Neuronal stem cell (in vitro differentiated cells): ENCODE data around the gene GLB1L3.

Experiments used
- DNase-seq: peaks from one replicate; pipeline ENCODE4 v3.0.0-alpha.2; 2013; ENCODE audit warnings: low spot score
- H2AFZ ChIP-seq: one replicate; pipeline ENCODE4 v1.6.1; 2013; ENCODE audit warnings: mild to moderate bottlenecking, low read length, inconsistent platforms
- H2AK5ac ChIP-seq: 2 replicates; pipeline ENCODE4 v1.6.1; 2013; ENCODE audit warnings: low read depth, mild to moderate bottlenecking, inconsistent platforms, low read length, moderate library complexity, mixed read lengths
- H2BK120ac ChIP-seq: 2 replicates; pipeline ENCODE4 v1.6.1; 2013; ENCODE audit warnings: low read depth, mild to moderate bottlenecking, inconsistent platforms, low read length, moderate library complexity, mixed read lengths
- H2BK12ac ChIP-seq: one replicate; pipeline ENCODE4 v1.6.1; 2013; ENCODE audit warnings: low read length, inconsistent platforms
- H2BK15ac ChIP-seq: 2 replicates; pipeline ENCODE4 v1.6.1; 2013; ENCODE audit warnings: mild to moderate bottlenecking, low read length, inconsistent platforms, mixed read lengths
- H2BK5ac ChIP-seq: one replicate; pipeline ENCODE4 v1.6.1; 2013; ENCODE audit warnings: inconsistent platforms, mild to moderate bottlenecking, low read length, moderate library complexity
- H3K14ac ChIP-seq: one replicate; pipeline ENCODE4 v1.6.1; 2013; ENCODE audit warnings: low read length, inconsistent platforms
- H3K18ac ChIP-seq: 2 replicates; pipeline ENCODE4 v1.6.1; 2013; ENCODE audit warnings: low read length, inconsistent platforms
- H3K23ac ChIP-seq: 2 replicates; pipeline ENCODE4 v1.6.1; 2013; ENCODE audit warnings: low read depth, mild to moderate bottlenecking, mixed read lengths, low read length, inconsistent platforms; ENCODE audit not compliant: poor library complexity
- H3K27ac ChIP-seq: replicated peaks from 3 replicates; pipeline ENCODE4 v1.5.1; 2013; ENCODE audit warnings: low read length, inconsistent platforms
- H3K27me3 ChIP-seq, 3 experiments: 2 replicates each; pipeline ENCODE4 v1.6.1; 2013; ENCODE audit warnings: low read length in 3 of 3, mild to moderate bottlenecking in 2 of 3, inconsistent platforms in 1 of 3, low read depth in 1 of 3, mixed read lengths in 1 of 3, moderate library complexity in 1 of 3; ENCODE audit not compliant: control insufficient read depth in 3 of 3, insufficient read depth in 3 of 3
- H3K36me3 ChIP-seq, 2 donors: replicated peaks in 1 of 2; 2 replicates each; pipeline ENCODE4 v1.6.1; 2013; ENCODE audit warnings: low read length in 2 of 2; ENCODE audit not compliant: control insufficient read depth in 2 of 2, insufficient read depth in 2 of 2
- H3K4ac ChIP-seq: 2 replicates; pipeline ENCODE4 v1.6.1; 2013; ENCODE audit warnings: inconsistent platforms, mild to moderate bottlenecking, low read length, moderate library complexity
- H3K4me1 ChIP-seq, 2 donors: 1 replicate in 1 of 2; 2 replicates in 1 of 2; pipeline ENCODE4 v1.6.1; 2013; ENCODE audit warnings: low read length in 2 of 2, low read depth in 1 of 2; ENCODE audit not compliant: control insufficient read depth in 2 of 2, insufficient read depth in 1 of 2
- H3K4me2 ChIP-seq: one replicate; pipeline ENCODE4 v1.6.1; 2013; ENCODE audit warnings: mild to moderate bottlenecking, low read length, inconsistent platforms; ENCODE audit not compliant: insufficient read depth, poor library complexity, severe bottlenecking
- H3K4me3 ChIP-seq, 2 donors: 2 replicates each; pipeline ENCODE4 v1.5.1; 2013; ENCODE audit warnings: low read length in 2 of 2, mild to moderate bottlenecking in 2 of 2, inconsistent platforms in 1 of 2, moderate library complexity in 1 of 2
- H3K79me1 ChIP-seq: one replicate; pipeline ENCODE4 v1.6.1; 2013; ENCODE audit warnings: low read depth, mild to moderate bottlenecking, inconsistent platforms, low read length, moderate library complexity
- H3K9ac ChIP-seq: one replicate; pipeline ENCODE4 v1.6.1; 2013; ENCODE audit warnings: mild to moderate bottlenecking, low read depth, low read length, inconsistent platforms; ENCODE audit not compliant: poor library complexity
- H3K9me3 ChIP-seq, 2 donors: replicated peaks in 1 of 2; 2 replicates each; pipeline versions ENCODE3 to v1.6.1; 2013; ENCODE audit warnings: low read length in 2 of 2, mild to moderate bottlenecking in 2 of 2, inconsistent platforms in 1 of 2, low read depth in 1 of 2, mixed read lengths in 1 of 2, moderate library complexity in 1 of 2; ENCODE audit not compliant: control insufficient read depth in 2 of 2, insufficient read depth in 1 of 2
- H4K8ac ChIP-seq: one replicate; pipeline ENCODE4 v1.6.1; 2013; ENCODE audit warnings: low read depth, mild to moderate bottlenecking, inconsistent platforms, low read length, moderate library complexity
- H4K91ac ChIP-seq: one replicate; pipeline ENCODE4 v1.6.1; 2013; ENCODE audit warnings: low read length, low read depth, mild to moderate bottlenecking, inconsistent platforms; ENCODE audit not compliant: poor library complexity
- WGBS, 2 donors: extraction: QIAGEN DNeasy Blood & Tissue Kit; methylation state at CpG; one replicate each; pipeline ENCODE4 v1.1.7; 2013; ENCODE audit warnings: missing lambda C conversion rate in 2 of 2, mixed read lengths in 1 of 2; ENCODE audit not compliant: insufficient read length in 2 of 2, insufficient replicate concordance in 1 of 2; ENCODE audit errors: extremely low coverage in 2 of 2; 5-methylcytosine and 5-hydroxymethylcytosine counted together

The GLB1L3 gene

DNA sequence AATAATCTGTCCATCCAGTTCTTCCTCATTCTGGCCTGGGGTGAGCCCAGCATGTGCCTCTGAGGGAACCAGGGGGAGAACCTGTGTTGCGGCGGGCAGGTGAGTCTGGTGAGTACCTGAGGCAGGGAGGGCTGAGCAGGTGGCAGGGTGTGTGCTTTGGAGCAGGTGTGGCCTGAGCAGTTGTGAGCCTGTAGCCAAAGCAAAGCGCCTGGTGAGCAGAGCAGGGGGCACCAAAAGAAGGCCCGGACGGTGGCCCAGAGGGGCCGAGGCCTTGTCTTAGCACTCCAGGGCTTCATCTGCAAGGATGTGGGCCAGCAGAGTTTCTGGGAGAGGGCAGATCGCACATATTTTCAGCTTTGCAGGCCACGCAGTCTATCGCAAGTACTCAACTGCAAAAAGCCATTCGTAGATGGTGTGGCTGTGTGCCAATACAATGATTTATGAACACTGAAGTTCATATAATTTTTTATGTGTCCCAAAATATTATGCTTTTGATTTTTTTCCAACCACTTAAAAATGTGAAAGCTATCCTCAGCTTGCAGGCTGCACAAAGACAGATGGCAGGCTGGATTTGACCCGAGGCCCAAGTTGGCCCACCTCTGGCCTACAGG is 64.3 kb downstream of the GLB1L3 start:
- Histone ChIP-seq H2BK12ac (no peak overlapping the region), H3K18ac (no peak overlapping the region), H3K27ac (no peak overlapping the region), H4K91ac (no peak overlapping the region), H2AFZ (no peak overlapping the region), H2AK5ac (no peak overlapping the region), H2BK15ac (no peak overlapping the region), H3K36me3 (no peaks in the 10 kb centered on the region), H2BK120ac (no peak overlapping the region), H3K4me3 (peak overlapping the region in 1 of 2 donors; percentile 4), H3K4me1 (no peaks in the 10 kb centered on the region), H3K9me3 (no peaks in the 10 kb centered on the region), H3K9ac (no peak overlapping the region), H2BK5ac (no peak overlapping the region), H3K79me1 (no peaks in the 10 kb centered on the region), H3K27me3 (no peaks in the 10 kb centered on the region), H3K23ac (peak overlapping the region; percentile 32), H3K14ac (no peak overlapping the region), H3K4ac (no peak overlapping the region), H3K4me2 (no peak overlapping the region), H4K8ac (no peak overlapping the region)
- DNase-seq: no peak
- no CpG with 5 or more reads among the region's 11 CpGs for WGBS, 2 donors

DNA sequence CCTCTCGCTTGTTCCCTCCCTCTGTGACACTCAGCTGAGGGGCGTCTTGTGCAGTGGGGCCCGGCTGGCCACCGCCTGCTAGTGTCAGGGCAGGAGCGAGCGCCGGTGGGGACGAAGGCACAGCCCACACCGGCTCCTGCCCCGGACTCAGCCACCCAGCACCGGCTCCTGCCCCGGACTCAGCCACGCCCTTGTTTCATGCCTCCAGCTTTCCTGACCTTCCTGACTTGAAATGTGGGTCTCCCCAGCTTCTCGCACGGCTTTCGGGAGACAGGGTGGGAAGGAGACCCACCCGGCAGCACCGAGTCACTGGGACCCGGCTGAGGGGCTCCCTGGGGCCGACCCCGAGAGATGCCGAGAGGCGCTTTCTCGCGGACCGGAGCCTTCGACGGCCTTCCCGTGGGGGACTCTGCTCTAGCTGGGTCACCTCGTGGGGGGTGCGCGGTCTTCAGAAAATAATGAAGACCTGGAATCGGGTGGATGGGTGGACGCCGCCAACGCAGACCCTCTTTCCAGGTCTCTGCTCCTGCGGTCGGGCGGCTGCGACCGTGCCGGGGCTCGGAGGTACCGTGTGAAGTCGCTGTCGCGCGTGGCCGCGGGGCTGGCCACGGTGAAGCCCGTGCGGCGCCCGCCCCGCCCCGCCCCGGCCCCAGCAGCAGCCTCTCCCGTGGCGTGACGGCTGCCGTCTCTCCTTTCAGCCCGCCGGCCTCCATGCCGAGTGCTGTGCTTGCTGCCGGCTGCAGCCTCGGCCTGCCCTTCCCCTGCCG is 65.8 kb downstream of the GLB1L3 start:
- Histone ChIP-seq H3K9me3 (no peaks in the 10 kb centered on the region), H2AFZ (no peak overlapping the region), H2AK5ac (no peak overlapping the region), H3K27me3 (no peaks in the 10 kb centered on the region), H2BK120ac (no peak overlapping the region), H3K27ac (no peak overlapping the region), H3K4me2 (no peak overlapping the region), H2BK12ac (no peak overlapping the region), H3K9ac (no peak overlapping the region), H4K91ac (no peak overlapping the region), H3K18ac (no peak overlapping the region), H3K79me1 (no peaks in the 10 kb centered on the region), H3K4me3 (no peak overlapping the region), H2BK15ac (no peak overlapping the region), H3K4ac (no peak overlapping the region), H4K8ac (no peak overlapping the region), H2BK5ac (no peak overlapping the region), H3K36me3 (no peaks in the 10 kb centered on the region), H3K4me1 (no peaks in the 10 kb centered on the region), H3K23ac (no peak overlapping the region), H3K14ac (peak overlapping the region; percentile 51)
- WGBS, 2 donors: no CpG with 5 or more reads among the region's 68 CpGs
- no peak for DNase-seq

DNA sequence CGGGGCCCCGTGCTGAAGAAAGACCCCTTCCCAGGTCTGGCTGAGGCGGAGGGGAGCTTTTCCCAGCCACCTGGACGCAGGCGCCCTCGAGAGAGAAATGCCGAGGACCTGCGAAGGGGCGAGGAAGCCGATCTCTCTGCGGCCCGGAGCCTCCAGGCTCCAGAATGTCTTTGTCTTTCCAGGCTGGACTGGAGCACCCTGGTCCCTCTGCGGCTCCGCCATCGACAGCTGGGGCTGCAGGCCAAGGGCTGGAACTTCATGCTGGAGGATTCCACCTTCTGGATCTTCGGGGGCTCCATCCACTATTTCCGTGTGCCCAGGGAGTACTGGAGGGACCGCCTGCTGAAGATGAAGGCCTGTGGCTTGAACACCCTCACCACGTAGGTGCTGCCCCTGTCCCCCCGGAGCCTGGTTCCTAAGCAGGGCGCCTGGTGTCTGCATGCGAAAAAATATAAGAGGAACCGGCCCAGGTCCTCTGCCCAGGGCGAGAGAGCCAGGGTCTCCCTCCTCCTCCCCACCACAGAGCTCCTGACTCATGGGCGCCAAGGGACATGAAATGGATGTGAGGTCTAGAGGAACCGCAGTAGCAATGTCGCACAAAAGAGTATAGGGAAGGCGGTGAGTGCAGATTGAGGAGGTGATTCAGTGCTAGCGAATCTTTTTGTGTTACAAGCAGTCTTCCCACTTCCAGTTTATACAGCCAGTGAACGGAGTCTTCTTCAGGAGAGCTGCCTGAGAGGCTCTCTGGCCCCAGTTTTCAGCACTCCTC is 66.6 kb downstream of the GLB1L3 start:
- no peak overlapping the region for H2AFZ ChIP-seq
- no peak overlapping the region for H3K4me3 ChIP-seq
- H2BK12ac ChIP-seq: no peak overlapping the region
- H2BK5ac ChIP-seq: no peak overlapping the region
- peak overlapping the region; percentile 8 for H3K14ac ChIP-seq
- H3K18ac ChIP-seq: no peak overlapping the region
- no peaks in the 10 kb centered on the region for H3K27me3 ChIP-seq
- H4K8ac ChIP-seq: no peak overlapping the region
- H3K9ac ChIP-seq: no peak overlapping the region
- peak overlapping the region; percentile 20 for H3K23ac ChIP-seq
- no peak overlapping the region for H3K4me2 ChIP-seq
- H4K91ac ChIP-seq: no peak overlapping the region
- H3K4me1 ChIP-seq: no peaks in the 10 kb centered on the region
- no peaks in the 10 kb centered on the region for H3K79me1 ChIP-seq
- no peaks in the 10 kb centered on the region for H3K36me3 ChIP-seq
- no peak overlapping the region for H2BK15ac ChIP-seq
- no CpG with 5 or more reads among the region's 30 CpGs for WGBS, 2 donors
- H3K9me3 ChIP-seq: no peaks in the 10 kb centered on the region
- no peak for DNase-seq
- H3K4ac ChIP-seq: no peak overlapping the region
- H2BK120ac ChIP-seq: no peak overlapping the region
- H2AK5ac ChIP-seq: no peak overlapping the region
- no peak overlapping the region for H3K27ac ChIP-seq

DNA sequence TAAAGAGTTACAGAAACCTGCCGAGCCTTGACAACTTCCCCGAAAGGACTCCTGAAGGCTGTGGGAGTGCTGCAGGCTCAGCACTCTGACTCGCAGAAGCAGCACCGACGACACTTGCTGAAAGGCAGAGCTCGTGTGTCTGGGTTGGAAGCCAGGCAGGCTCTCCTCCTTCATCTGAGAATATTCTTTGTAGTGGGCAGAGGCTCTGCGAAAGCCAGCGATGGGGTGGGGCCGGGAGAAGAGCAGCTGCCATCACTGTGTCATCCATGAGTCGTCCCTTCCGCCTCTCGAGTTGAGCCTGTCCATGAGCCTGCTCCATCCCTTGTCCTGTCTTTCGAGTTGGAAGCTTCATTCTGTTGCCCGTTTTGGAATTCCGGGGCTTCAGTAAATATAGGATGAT is 67.5 kb downstream of the GLB1L3 start:
- Histone ChIP-seq H3K27ac (no peak overlapping the region), H3K27me3 (no peaks in the 10 kb centered on the region), H3K9ac (no peak overlapping the region), H3K4me3 (no peak overlapping the region), H3K4ac (no peak overlapping the region), H3K18ac (no peak overlapping the region), H2BK15ac (no peak overlapping the region), H2BK12ac (no peak overlapping the region), H3K79me1 (no peaks in the 10 kb centered on the region), H3K14ac (no peak overlapping the region), H3K9me3 (no peaks in the 10 kb centered on the region), H3K4me1 (no peaks in the 10 kb centered on the region), H2AK5ac (no peak overlapping the region), H3K4me2 (no peak overlapping the region), H2AFZ (no peak overlapping the region), H2BK5ac (no peak overlapping the region), H4K8ac (no peak overlapping the region), H3K23ac (no peak overlapping the region), H3K36me3 (no peaks in the 10 kb centered on the region), H4K91ac (no peak overlapping the region), H2BK120ac (no peak overlapping the region)
- WGBS, 2 donors: no CpG with 5 or more reads among the region's 15 CpGs
- DNase-seq: no peak
